Uterus (tissue), 2 donors: ENCODE results near the gene RIPOR3.

Source experiments
- CTCF ChIP-seq, 4 experiments: fragments of 200-600 bp in 2 of 4; fragments of 450-650 bp in 2 of 4; sonication (generic) in 2 of 4; IDR thresholded peaks; one replicate each; pipeline ENCODE4 v1.5.1; 2016 to 2019; ENCODE audit warnings: antibody characterized with exemption in 4 of 4, mild to moderate bottlenecking in 2 of 4, moderate library complexity in 1 of 4
- POLR2A ChIP-seq, 2 donors: fragments of 450-650 bp; IDR thresholded peaks; one replicate each; pipeline ENCODE4 v1.6.1; 2016; ENCODE audit warnings: antibody characterized with exemption in 2 of 2, mild to moderate bottlenecking in 1 of 2, moderate library complexity in 1 of 2

GRCh38 chr20:50723672-50724071, 32.3 kb upstream of the RIPOR3 start:
- no peak for TF ChIP-seq CTCF (IDR thresholded peaks at IDR 0.05)
- no peak for TF ChIP-seq POLR2A (IDR thresholded peaks at IDR 0.05)
